Suprapubic skin (tissue), 3 donors: ENCODE results near the gene NGDN.

Experiments
- CTCF ChIP-seq, 2 donors: fragments of 200-600 bp in 1 of 2; fragments of 450-650 bp in 1 of 2; sonication (generic) in 1 of 2; IDR thresholded peaks; one replicate each; pipeline ENCODE4 v1.5.1; 2016 to 2019; ENCODE audit warnings: antibody characterized with exemption in 2 of 2, mild to moderate bottlenecking in 1 of 2, moderate library complexity in 1 of 2
- POLR2A ChIP-seq, 2 donors: fragments of 450-650 bp; IDR thresholded peaks; one replicate each; pipeline ENCODE4 v1.6.1; 2017; ENCODE audit warnings: antibody characterized with exemption in 2 of 2, mild to moderate bottlenecking in 2 of 2, moderate library complexity in 2 of 2

- TF ChIP-seq CTCF (IDR thresholded peaks at IDR 0.05) (no peak), POLR2A (IDR thresholded peaks at IDR 0.05) (no peak)
Measured at GRCh38 chr14:23486036-23486435, 16.5 kb downstream of the NGDN start.
